HepG2 (cell line): ENCODE data around the gene ADORA3. TPM values are rescaled to one million over a fixed set of nuclear protein-coding genes. Genes with fewer than 3 reads are reported as not detected.

Experiments
- ATAC-seq: fragments of 200-7000 bp; cut with Tn5 transposase; 3 replicates; pipeline ENCODE4 v1.9.1; 2020; ENCODE audit warnings: mild to moderate bottlenecking, moderate library complexity
- BruUV-seq: library from RNA; stranded (reverse); fragments of 400-500 nt; replicated peaks from 2 replicates; lab custom pipeline; 2021; lab: Mats Ljungman, UMichigan
- CTCF ChIA-PET: fragments of 300-600 bp; formaldehyde crosslinking; extraction: SDS; loops from one replicate; lab custom pipeline; 2021; ENCODE audit warnings: low total read pairs, inconsistent platforms, low intra/inter-chr PET ratio; lab: Yijun Ruan, JAX
- POLR2A ChIA-PET: fragments of 350-600 bp; sonication (Branson Sonifier 250); formaldehyde crosslinking; loops from one replicate; lab custom pipeline; 2020; ENCODE audit warnings: antibody characterized with exemption, inconsistent platforms; lab: Yijun Ruan, JAX
- DNase-seq: peaks from one replicate; pipeline ENCODE4 v3.0.0-alpha.2; 2015; ENCODE audit warnings: low spot score
- FAIRE-seq: peaks from 3 replicates; lab custom pipeline; 2011; peaks lifted over from hg19 to GRCh38; lab: Jason Lieb, UNC
- H2AFZ ChIP-seq: one replicate; pipeline ENCODE4 v1.6.1; 2011; ENCODE audit warnings: low read length, inconsistent platforms
- H3K27ac ChIP-seq: fragments of 300-600 bp; 3 replicates; pipeline ENCODE4 v1.8.0; 2011; ENCODE audit warnings: mixed run types, mild to moderate bottlenecking, mixed read lengths, low read length, inconsistent platforms; ENCODE audit not compliant: insufficient read depth; ENCODE audit errors: extremely low read length
- H3K27me3 ChIP-seq, 2 experiments: fragments of 200-600 bp in 1 of 2; 2 replicates in 1 of 2; 3 replicates in 1 of 2; pipeline versions ENCODE4 v1.6.0 to v1.8.0; 2011; ENCODE audit warnings: low read length in 2 of 2, mild to moderate bottlenecking in 2 of 2, moderate library complexity in 2 of 2, inconsistent platforms in 1 of 2; ENCODE audit not compliant: insufficient read depth in 2 of 2, control insufficient read depth in 1 of 2
- H3K36me3 ChIP-seq, 2 experiments: fragments of 200-600 bp in 1 of 2; replicated peaks in 1 of 2; 2 replicates in 1 of 2; 3 replicates in 1 of 2; pipeline versions ENCODE4 v1.5.1 to v1.8.0; 2011; ENCODE audit warnings: low read length in 2 of 2, inconsistent platforms in 1 of 2; ENCODE audit not compliant: insufficient read depth in 2 of 2, control insufficient read depth in 1 of 2
- H3K4me1 ChIP-seq: 2 replicates; pipeline ENCODE4 v1.5.1; 2012; ENCODE audit warnings: low read length, inconsistent platforms; ENCODE audit not compliant: insufficient read depth
- H3K4me2 ChIP-seq: 2 replicates; pipeline ENCODE4 v1.6.0; 2011; ENCODE audit warnings: low read depth, low read length, inconsistent platforms
- H3K4me3 ChIP-seq, 3 experiments: fragments of 200-600 bp in 1 of 3; sonication (generic), shearing (Covaris generic) in 1 of 3; replicated peaks in 1 of 3; 2 replicates each; pipeline ENCODE4 v1.5.1; 2011 to 2016; ENCODE audit warnings: low read length in 3 of 3, inconsistent platforms in 2 of 3, low read depth in 2 of 3, mild to moderate bottlenecking in 2 of 3, control low read depth in 1 of 3, mixed read lengths in 1 of 3; ENCODE audit not compliant: insufficient read depth in 1 of 3
- H3K79me2 ChIP-seq: one replicate; pipeline ENCODE4 v1.6.1; 2011; ENCODE audit warnings: low read length, inconsistent platforms; ENCODE audit not compliant: insufficient read depth
- H3K9ac ChIP-seq: 2 replicates; pipeline ENCODE4 v1.6.0; 2011; ENCODE audit warnings: mild to moderate bottlenecking, low read depth, low read length, inconsistent platforms; ENCODE audit not compliant: insufficient read depth
- H3K9me3 ChIP-seq: 2 replicates; pipeline ENCODE4 v1.5.1; 2012; ENCODE audit warnings: mild to moderate bottlenecking, low read length
- H4K20me1 ChIP-seq: 2 replicates; pipeline ENCODE4 v1.6.0; 2011; ENCODE audit warnings: inconsistent platforms, mild to moderate bottlenecking, low read length, moderate library complexity; ENCODE audit not compliant: insufficient read depth
- ARID2 ChIP-seq: sonication (generic); formaldehyde crosslinking; IDR thresholded peaks from 2 replicates; pipeline ENCODE4 v1.8.1; 2022; ENCODE audit warnings: mild to moderate bottlenecking, missing genetic modification reagents, borderline replicate concordance
- BORCS8-MEF2B ChIP-seq: sonication (generic); formaldehyde crosslinking; IDR thresholded peaks from 2 replicates; pipeline ENCODE4 v1.8.0; 2022; ENCODE audit warnings: mild to moderate bottlenecking, missing genetic modification reagents
- CENPT ChIP-seq: sonication (generic); formaldehyde crosslinking; IDR thresholded peaks from 2 replicates; pipeline ENCODE4 v1.8.0; 2022; ENCODE audit warnings: low read depth, mild to moderate bottlenecking, moderate library complexity, missing genetic modification reagents
- HMGXB3 ChIP-seq: sonication (generic); formaldehyde crosslinking; IDR thresholded peaks from 2 replicates; pipeline ENCODE4 v1.4.0; 2020; ENCODE audit warnings: missing genetic modification reagents, borderline replicate concordance
- MIER2 ChIP-seq: IDR thresholded peaks from 2 replicates; pipeline ENCODE4 v1.6.1; 2016; ENCODE audit warnings: missing biosample characterization, missing genetic modification reagents
- MLX ChIP-seq: IDR thresholded peaks from 2 replicates; pipeline ENCODE4 v1.6.1; 2016
- MXI1 ChIP-seq: IDR thresholded peaks from 3 replicates; pipeline ENCODE4 v1.6.1; 2012; ENCODE audit warnings: low read depth, low read length, inconsistent platforms, borderline replicate concordance
- SMC3 ChIP-seq: IDR thresholded peaks from 2 replicates; pipeline ENCODE4 v1.6.1; 2011; ENCODE audit warnings: low read length, improper control_type of control experiment
- ZMAT3 ChIP-seq: sonication (generic); formaldehyde crosslinking; conservative IDR thresholded peaks from 2 replicates; pipeline ENCODE4 v1.7.0; 2021; ENCODE audit warnings: missing genetic modification reagents
- ZNF597 ChIP-seq: sonication (generic); formaldehyde crosslinking; IDR thresholded peaks from 2 replicates; pipeline ENCODE4 v1.5.0; 2020; ENCODE audit warnings: missing genetic modification reagents
- ZSCAN12 ChIP-seq: sonication (generic); formaldehyde crosslinking; IDR thresholded peaks from 2 replicates; pipeline ENCODE4 v1.9.0; 2021; ENCODE audit warnings: mild to moderate bottlenecking, missing genetic modification reagents
- in situ Hi-C: cut with HindIII; loops from 2 replicates; pipeline ENCODE4 v1.10.0; 2017; ENCODE audit warnings: low pct_unique_long_range_greater_than_20kb; ENCODE audit not compliant: extremely low pct_ligation_motif_present
- intact Hi-C: fragments of 100-400 bp; cut with micrococcal nuclease; formaldehyde crosslinking; loops from one replicate; pipeline ENCODE4 v1.10.0; 2022; ENCODE audit not compliant: unreplicated experiment
- polyA plus RNA-seq, 8 experiments: library from polyadenylated mRNA; depleted of rRNA in 3 of 8; stranded (reverse) in 7 of 8; unstranded in 1 of 8; fragments of >200 nt; fragmentation: Illumina TruSeq in 4 of 8; extraction: Trizol in 4 of 8; gene quantifications; 2 replicates each; pipeline versions ENCODE4 v1.2.1 to v1.2.3, GENCODE V29; 2011 to 2016; ENCODE audit warnings: low read depth in 4 of 8, missing spikeins in 1 of 8, mixed read lengths in 1 of 8; ENCODE audit not compliant: insufficient read depth in 1 of 8
- total RNA-seq, 5 experiments: library from RNA; depleted of rRNA; stranded (reverse); fragments of >200 nt; fragmentation: Illumina TruSeq; extraction: Trizol; gene quantifications; 2 replicates each; pipeline ENCODE4 v1.2.3, GENCODE V29; 2016; ENCODE audit warnings: low read depth in 1 of 5

The ADORA3 gene
- total and polyA plus RNA-seq, 2 of the 13 experiments (the other 11 are each of a cell fraction or from before 2014, with no cell fraction given): not detected

- TF ChIP-seq ZNF597 (CRISPR knock-in tag) (no peak), MXI1 (no peak), SMC3 (no peak), BORCS8-MEF2B (CRISPR knock-in tag) (no peak), MIER2 (CRISPR knock-in tag) (no peak)
Measured at GRCh38 chr1:111469539-111469938, 33.9 kb downstream of the ADORA3 start (continued).

- H3K27me3 ChIP-seq: no peaks in the 10 kb centered on the region
- H3K4me1 ChIP-seq: peaks cover 13% of the 10 kb centered on the region; the same call in 1 of the 2 replicates
- CTCF ChIA-PET: no interaction called here
- in situ Hi-C loops: no loop called here
- no peak overlapping the region for H3K27ac ChIP-seq
- POLR2A ChIA-PET: no interaction called here
- no peaks in the 10 kb centered on the region for H4K20me1 ChIP-seq
- FAIRE-seq (no peak), ATAC-seq (no peak), DNase-seq (no peak)
- no peak overlapping the region for H3K4me3 ChIP-seq
- no peak overlapping the region for H3K4me2 ChIP-seq
- peaks cover 0 to 1% of the 10 kb centered on the region in 2 experiments; a peak in 1 of 5 replicates for H3K36me3 ChIP-seq
- H3K79me2 ChIP-seq: no peaks in the 10 kb centered on the region
- BruUV-seq: no TSS peak
- no peaks in the 10 kb centered on the region for H3K9me3 ChIP-seq
- no peak overlapping the region for H3K9ac ChIP-seq
- no peak overlapping the region for H2AFZ ChIP-seq
- intact Hi-C loops: no loop called here
- TF ChIP-seq ZMAT3 (CRISPR knock-in tag) (no peak), ARID2 (CRISPR knock-in tag) (no peak), CENPT (no peak), HMGXB3 (CRISPR knock-in tag) (no peak), ZSCAN12 (CRISPR knock-in tag) (no peak), MLX (CRISPR knock-in tag) (no peak)
Measured at GRCh38 chr1:111468717-111469100, 34.7 kb downstream of the ADORA3 start.
